OCI-LY1 (cell line): Measurements from ENCODE around the gene RPS27A.

Source experiments
- EZH2 ChIP-seq: fragments of 200-600 bp; sonication (generic), shearing (Covaris generic); IDR thresholded peaks from 2 replicates; pipeline ENCODE4 v1.8.0; 2017; ENCODE audit warnings: borderline replicate concordance, mixed run types, mild to moderate bottlenecking, antibody characterized with exemption, low read length, moderate library complexity, mixed read lengths
- TF ChIP-seq, protein P1 (sequence below): fragments of 200-600 bp; sonication (generic), shearing (Covaris generic); IDR thresholded peaks from 2 replicates; pipeline ENCODE4 v1.5.1; 2017; ENCODE audit warnings: mild to moderate bottlenecking, antibody characterized with exemption, low read length, moderate library complexity, mixed read lengths

DNA sequence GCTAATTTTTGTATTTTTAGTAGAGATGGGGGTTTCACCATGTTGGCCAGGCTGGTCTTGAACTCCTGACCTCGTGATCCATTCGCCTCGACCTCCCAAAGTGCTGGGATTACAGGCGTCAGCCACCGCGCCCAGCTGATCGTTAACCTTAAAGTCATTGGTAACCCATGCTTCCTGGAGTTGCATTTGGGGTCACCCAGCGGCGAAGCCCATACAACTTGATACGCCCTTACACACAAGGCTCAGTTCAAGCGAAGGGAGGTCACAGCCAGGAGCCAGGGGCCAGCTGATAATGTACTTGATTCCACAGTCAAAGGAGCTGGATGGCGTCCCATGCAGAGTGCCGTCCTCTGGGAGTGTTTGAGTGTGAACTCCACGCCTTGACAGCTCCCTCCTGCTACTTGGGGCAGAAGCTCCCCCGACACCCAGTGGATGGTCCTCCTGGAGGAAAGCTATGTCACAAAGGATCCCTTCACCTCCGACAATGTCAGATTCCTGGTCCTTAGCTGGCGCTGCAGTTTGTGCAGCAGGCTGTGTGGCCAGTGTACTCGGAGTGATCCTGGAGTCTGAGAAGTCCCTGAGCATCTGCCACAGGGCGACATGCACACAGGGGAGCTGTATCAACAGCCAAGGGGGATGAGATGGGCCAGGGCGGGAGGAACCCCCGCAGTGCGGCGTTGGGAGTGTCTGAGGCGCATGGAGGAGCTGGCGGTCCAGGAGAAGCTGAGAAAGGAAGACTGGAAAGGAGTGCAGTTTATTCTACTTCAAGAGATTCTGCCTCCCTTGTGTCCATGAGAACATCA, 8.3 kb upstream of the RPS27A start:
- TF ChIP-seq, protein P1, sequence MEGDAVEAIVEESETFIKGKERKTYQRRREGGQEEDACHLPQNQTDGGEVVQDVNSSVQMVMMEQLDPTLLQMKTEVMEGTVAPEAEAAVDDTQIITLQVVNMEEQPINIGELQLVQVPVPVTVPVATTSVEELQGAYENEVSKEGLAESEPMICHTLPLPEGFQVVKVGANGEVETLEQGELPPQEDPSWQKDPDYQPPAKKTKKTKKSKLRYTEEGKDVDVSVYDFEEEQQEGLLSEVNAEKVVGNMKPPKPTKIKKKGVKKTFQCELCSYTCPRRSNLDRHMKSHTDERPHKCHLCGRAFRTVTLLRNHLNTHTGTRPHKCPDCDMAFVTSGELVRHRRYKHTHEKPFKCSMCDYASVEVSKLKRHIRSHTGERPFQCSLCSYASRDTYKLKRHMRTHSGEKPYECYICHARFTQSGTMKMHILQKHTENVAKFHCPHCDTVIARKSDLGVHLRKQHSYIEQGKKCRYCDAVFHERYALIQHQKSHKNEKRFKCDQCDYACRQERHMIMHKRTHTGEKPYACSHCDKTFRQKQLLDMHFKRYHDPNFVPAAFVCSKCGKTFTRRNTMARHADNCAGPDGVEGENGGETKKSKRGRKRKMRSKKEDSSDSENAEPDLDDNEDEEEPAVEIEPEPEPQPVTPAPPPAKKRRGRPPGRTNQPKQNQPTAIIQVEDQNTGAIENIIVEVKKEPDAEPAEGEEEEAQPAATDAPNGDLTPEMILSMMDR: no peak
- no peak for TF ChIP-seq EZH2
